HCT116 (cell line): ENCODE data around the gene BIN2. TPM values are rescaled to one million over a fixed set of nuclear protein-coding genes. Genes with fewer than 3 reads are reported as not detected.
"Not testable (repeated sequence)": the region's sequence is repeated elsewhere in the genome, so short reads cannot be mapped to it uniquely, and the experiment has no call there.

ENCODE experiments used
- ATAC-seq: fragments of 200-7000 bp; cut with Tn5 transposase; 2 replicates; pipeline ENCODE4 v1.9.1; 2020; ENCODE audit warnings: mild to moderate bottlenecking, moderate library complexity
- BruUV-seq: library from RNA; stranded (reverse); fragments of 400-500 nt; replicated peaks from 2 replicates; lab custom pipeline; 2021; lab: Mats Ljungman, UMichigan
- CTCF ChIA-PET: fragments of 300-600 bp; sonication (Branson Sonifier 250); formaldehyde crosslinking; loops from one replicate; lab custom pipeline; 2021; ENCODE audit warnings: antibody characterized with exemption; lab: Charles Lee
- POLR2A ChIA-PET: fragments of 300-600, 350-600 bp; sonication (Branson Sonifier 250); formaldehyde crosslinking; loops from one replicate; lab custom pipeline; 2021; ENCODE audit warnings: antibody characterized with exemption; lab: Charles Lee
- RAD21 ChIA-PET, 2 experiments: fragments of 300-600 bp; sonication (Branson Sonifier 250); formaldehyde crosslinking; loops; one replicate each; lab custom pipeline; 2023; ENCODE audit warnings: low total read pairs in 2 of 2; ENCODE audit not compliant: uncharacterized antibody in 2 of 2, unreplicated experiment in 2 of 2, low non-redundant PET in 1 of 2; lab: Charles Lee
- DNase-seq: peaks from one replicate; pipeline ENCODE4 v3.0.0-alpha.2; 2010; ENCODE audit warnings: low read depth, low spot score
- H2AFZ ChIP-seq: fragments of 200-600 bp; shearing (Covaris generic), sonication (generic); 2 replicates; pipeline ENCODE4 v1.6.1; 2017; ENCODE audit warnings: low read depth, mixed run types, mixed read lengths, antibody characterized with exemption, low read length; ENCODE audit not compliant: poor library complexity, severe bottlenecking
- H3K27ac ChIP-seq: 2 replicates; pipeline ENCODE4 v1.5.1; 2012; ENCODE audit warnings: low read depth, low read length
- H3K27me3 ChIP-seq: fragments of 200-600 bp; sonication (generic); 2 replicates; pipeline ENCODE4 v1.6.1; 2016; ENCODE audit warnings: mixed run types, low read length, mixed read lengths; ENCODE audit not compliant: insufficient read depth
- H3K36me3 ChIP-seq, 2 experiments: fragments of 200-500 bp in 1 of 2; fragments of 200-600 bp in 1 of 2; sonication (Bioruptor generic) in 1 of 2; sonication (generic) in 1 of 2; 2 replicates each; pipeline versions ENCODE4 v1.5.1 to v1.6.1; 2014 to 2016; ENCODE audit warnings: low read length in 2 of 2, inconsistent platforms in 1 of 2, mixed read lengths in 1 of 2, mixed run types in 1 of 2; ENCODE audit not compliant: insufficient read depth in 2 of 2, control insufficient read depth in 1 of 2
- H3K4me1 ChIP-seq, 2 experiments: fragments of 200-600 bp in 1 of 2; sonication (generic) in 1 of 2; 2 replicates each; pipeline versions ENCODE4 v1.5.1 to v1.6.1; 2012 to 2017; ENCODE audit warnings: low read length in 2 of 2, inconsistent platforms in 1 of 2, mild to moderate bottlenecking in 1 of 2, mixed read lengths in 1 of 2, mixed run types in 1 of 2, moderate library complexity in 1 of 2; ENCODE audit not compliant: insufficient read depth in 2 of 2, control insufficient read depth in 1 of 2
- H3K4me2 ChIP-seq: fragments of 200-600 bp; sonication (generic); 2 replicates; pipeline ENCODE4 v1.6.1; 2017; ENCODE audit warnings: mixed run types, low read length, mixed read lengths
- H3K4me3 ChIP-seq, 2 experiments: fragments of 200-600 bp in 1 of 2; sonication (generic) in 1 of 2; replicated peaks in 1 of 2; 2 replicates each; pipeline ENCODE4 v1.5.1; 2011 to 2016; ENCODE audit warnings: low read length in 2 of 2, control low read depth in 1 of 2, low read depth in 1 of 2, mild to moderate bottlenecking in 1 of 2, mixed read lengths in 1 of 2, mixed run types in 1 of 2
- H3K79me2 ChIP-seq: fragments of 200-600 bp; sonication (generic); 2 replicates; pipeline ENCODE4 v1.6.1; 2017; ENCODE audit warnings: mild to moderate bottlenecking, mixed run types, low read length, moderate library complexity, mixed read lengths; ENCODE audit not compliant: insufficient read depth
- H3K9ac ChIP-seq: fragments of 200-600 bp; sonication (generic); 2 replicates; pipeline ENCODE4 v1.6.1; 2016; ENCODE audit warnings: low read length, mixed read lengths
- H3K9me2 ChIP-seq: fragments of 200-600 bp; sonication (generic), shearing (Covaris generic); 2 replicates; pipeline ENCODE4 v1.6.1; 2017; ENCODE audit warnings: mixed run types, mild to moderate bottlenecking, moderate library complexity; ENCODE audit not compliant: insufficient read depth
- H3K9me3 ChIP-seq, 2 experiments: fragments of 200-500 bp in 1 of 2; fragments of 200-600 bp in 1 of 2; sonication (Bioruptor generic) in 1 of 2; sonication (generic) in 1 of 2; 2 replicates each; pipeline ENCODE4 v1.6.1; 2014 to 2017; ENCODE audit warnings: low read length in 2 of 2, mixed read lengths in 2 of 2, inconsistent platforms in 1 of 2, low read depth in 1 of 2, mild to moderate bottlenecking in 1 of 2, mixed run types in 1 of 2, moderate library complexity in 1 of 2; ENCODE audit not compliant: control insufficient read depth in 1 of 2, insufficient read depth in 1 of 2
- H4K20me1 ChIP-seq: fragments of 200-600 bp; sonication (generic), shearing (Covaris generic); 2 replicates; pipeline ENCODE4 v1.6.1; 2017; ENCODE audit warnings: mixed run types, mild to moderate bottlenecking, moderate library complexity; ENCODE audit not compliant: insufficient read depth
- ATF3 ChIP-seq: IDR thresholded peaks from 2 replicates; pipeline ENCODE4 v1.6.1; 2012
- EZH2phosphoT487 ChIP-seq: fragments of 200-600 bp; IDR thresholded peaks from 2 replicates; pipeline ENCODE4 v1.6.1; 2018; ENCODE audit warnings: antibody characterized with exemption, borderline replicate concordance
- FOSL1 ChIP-seq: IDR thresholded peaks from 2 replicates; pipeline ENCODE4 v1.6.1; 2012; ENCODE audit warnings: low read depth
- JUND ChIP-seq: IDR thresholded peaks from 2 replicates; pipeline ENCODE4 v1.6.1; 2012
- RAD21 ChIP-seq: IDR thresholded peaks from 2 replicates; pipeline ENCODE4 v1.6.1; 2012; ENCODE audit warnings: low read depth, mild to moderate bottlenecking
- SIN3A ChIP-seq: IDR thresholded peaks from 2 replicates; pipeline ENCODE4 v1.6.1; 2012; ENCODE audit warnings: low read depth
- SRF ChIP-seq: IDR thresholded peaks from 2 replicates; pipeline ENCODE4 v1.6.1; 2012; ENCODE audit warnings: low read depth
- TCF7L2 ChIP-seq: IDR thresholded peaks from 2 replicates; pipeline ENCODE4 v1.7.0; 2011; ENCODE audit warnings: borderline replicate concordance, inconsistent platforms; ENCODE audit not compliant: insufficient read depth, insufficient read length; ENCODE audit errors: extremely low read depth
- YY1 ChIP-seq: IDR thresholded peaks from 2 replicates; pipeline ENCODE4 v1.6.1; 2011; ENCODE audit warnings: low read length, low read depth, moderate library complexity, mild to moderate bottlenecking; ENCODE audit not compliant: insufficient replicate concordance; ENCODE audit errors: extremely low read depth
- ZFX ChIP-seq: fragments of 450-650 bp; IDR thresholded peaks from 2 replicates; pipeline ENCODE4 v1.6.1; 2017
- ZNF274 ChIP-seq: fragments of 200-500 bp; sonication (Bioruptor generic); IDR thresholded peaks from 2 replicates; pipeline ENCODE4 v1.6.1; 2014; ENCODE audit warnings: mild to moderate bottlenecking, low read depth, low read length, inconsistent platforms
- intact Hi-C: fragments of 100-400 bp; cut with micrococcal nuclease; formaldehyde crosslinking; loops from 2 replicates; pipeline ENCODE4 v1.10.0; 2022
- total RNA-seq: library from RNA; stranded (reverse); gene quantifications from one replicate; pipeline ENCODE4 v1.2.1, GENCODE V29; 2021; ENCODE audit not compliant: unreplicated experiment

The BIN2 gene
- total RNA-seq, 1 experiment from 2014 or later = 0.22 TPM

GRCh38 chr12:51294097-51294496 is 29.9 kb downstream of the BIN2 start:
- H3K36me3 ChIP-seq, intact Hi-C loops, BruUV-seq, H3K4me3 ChIP-seq, H3K9me2 ChIP-seq, H2AFZ ChIP-seq, POLR2A ChIA-PET, DNase-seq, H3K27ac ChIP-seq, ATAC-seq, H3K79me2 ChIP-seq, H3K9me3 ChIP-seq, H3K9ac ChIP-seq, RAD21 ChIA-PET, H3K27me3 ChIP-seq, CTCF ChIA-PET, H4K20me1 ChIP-seq: not testable (repeated sequence)
- Histone ChIP-seq H3K4me1 (peaks cover 4 to 12% of the 10 kb centered on the region in 2 experiments), H3K4me2 (peak overlapping the region; percentile 2; the same call in 1 of the 2 replicates)

GRCh38 chr12:51293696-51294095 is 30.3 kb downstream of the BIN2 start:
- DNase-seq (no peak), ATAC-seq (no peak)
- Histone ChIP-seq H3K9me3 (no peaks in the 10 kb centered on the region), H3K36me3 (no peaks in the 10 kb centered on the region), H3K9me2 (no peaks in the 10 kb centered on the region), H3K4me2 (peak overlapping the region; percentile 2; the same call in 1 of the 2 replicates), H3K27ac (no peak overlapping the region), H3K79me2 (no peaks in the 10 kb centered on the region), H4K20me1 (no peaks in the 10 kb centered on the region), H3K27me3 (no peaks in the 10 kb centered on the region), H2AFZ (no peak overlapping the region), H3K4me3 (no peak overlapping the region), H3K9ac (no peak overlapping the region), H3K4me1 (peaks cover 4 to 12% of the 10 kb centered on the region in 2 experiments)
- BruUV-seq = no TSS peak
- TF ChIP-seq FOSL1 (no peak), TCF7L2 (no peak), ZFX (no peak), SIN3A (no peak), RAD21 (no peak), SRF (no peak), ATF3 (no peak), YY1 (no peak), JUND (no peak), EZH2phosphoT487 (no peak), ZNF274 (no peak)
- ChIA-PET RAD21 (no interaction called here), POLR2A (no interaction called here), CTCF (no interaction called here)
- intact Hi-C loops = no loop called here
